SK-N-SH treated with all-trans-retinoic acid at 6 μM for 48 hours (cell line): ENCODE results near the gene EMD.

Experiments used
- ATAC-seq: fragments of 200-7000 bp; cut with Tn5 transposase; 3 replicates; pipeline ENCODE4 v1.9.1; 2020; ENCODE audit warnings: mild to moderate bottlenecking, moderate library complexity
- ARNTL ChIP-seq: fragments of 450-650 bp; formaldehyde crosslinking; IDR thresholded peaks from 2 replicates; pipeline ENCODE4 v1.5.0; 2020; ENCODE audit warnings: low read depth, mild to moderate bottlenecking, moderate library complexity, borderline replicate concordance
- BACH2 ChIP-seq: fragments of 250-450 bp; sonication (Bioruptor Pico); IDR thresholded peaks from 2 replicates; pipeline ENCODE4 v1.9.0; 2021; ENCODE audit warnings: mild to moderate bottlenecking, borderline replicate concordance
- CSDC2 ChIP-seq: fragments of 250-450 bp; sonication (Bioruptor Pico); IDR thresholded peaks from 2 replicates; pipeline ENCODE4 v1.5.0; 2020; ENCODE audit warnings: mild to moderate bottlenecking, moderate library complexity
- ESRRG ChIP-seq: fragments of 250-450 bp; sonication (Bioruptor Pico); IDR thresholded peaks from 2 replicates; pipeline ENCODE4 v1.6.1; 2021; ENCODE audit warnings: mild to moderate bottlenecking
- GLIS3 ChIP-seq: fragments of 250-450 bp; sonication (Bioruptor Pico); IDR thresholded peaks from 2 replicates; pipeline ENCODE4 v1.5.0; 2020; ENCODE audit warnings: mild to moderate bottlenecking, moderate library complexity
- ISL1 ChIP-seq: fragments of 250-450 bp; sonication (Bioruptor Pico); IDR thresholded peaks from 2 replicates; pipeline ENCODE4 v2.1.2; 2022; ENCODE audit warnings: mild to moderate bottlenecking, moderate library complexity
- OSR1 ChIP-seq: fragments of 250-450 bp; sonication (Bioruptor Pico); IDR thresholded peaks from 2 replicates; pipeline ENCODE4 v1.8.0; 2022; ENCODE audit warnings: moderate library complexity, mild to moderate bottlenecking, inconsistent platforms
- PPARA ChIP-seq: fragments of 250-450 bp; sonication (Bioruptor Pico); IDR thresholded peaks from 2 replicates; pipeline ENCODE4 v1.5.0; 2020; ENCODE audit warnings: mild to moderate bottlenecking, borderline replicate concordance
- RARB ChIP-seq: fragments of 250-450 bp; sonication (Bioruptor Pico); IDR thresholded peaks from 2 replicates; pipeline ENCODE4 v1.8.0; 2021; ENCODE audit warnings: mild to moderate bottlenecking, moderate library complexity
- SNAI2 ChIP-seq: fragments of 250-450 bp; sonication (Bioruptor Pico); IDR thresholded peaks from 2 replicates; pipeline ENCODE4 v1.5.0; 2020; ENCODE audit warnings: mild to moderate bottlenecking, moderate library complexity
- TCF4 ChIP-seq: fragments of 250-450 bp; sonication (Bioruptor Pico); IDR thresholded peaks from 2 replicates; pipeline ENCODE4 v1.8.0; 2021; ENCODE audit warnings: mild to moderate bottlenecking, moderate library complexity, borderline replicate concordance
- TOX ChIP-seq: fragments of 250-450 bp; sonication (Bioruptor Pico); IDR thresholded peaks from 2 replicates; pipeline ENCODE4 v1.8.0; 2021; ENCODE audit warnings: mild to moderate bottlenecking, moderate library complexity, borderline replicate concordance
- ZFP3 ChIP-seq: fragments of 250-450 bp; sonication (Bioruptor Pico); IDR thresholded peaks from 2 replicates; pipeline ENCODE4 v1.5.0; 2020; ENCODE audit warnings: mild to moderate bottlenecking, moderate library complexity
- ZFP30 ChIP-seq: fragments of 450-650 bp; formaldehyde crosslinking; IDR thresholded peaks from 2 replicates; pipeline ENCODE4 v1.5.0; 2022; ENCODE audit warnings: mild to moderate bottlenecking, moderate library complexity
- ZNF70 ChIP-seq: fragments of 450-650 bp; formaldehyde crosslinking; IDR thresholded peaks from 2 replicates; pipeline ENCODE4 v1.5.0; 2020; ENCODE audit warnings: mild to moderate bottlenecking, moderate library complexity
- ZNF8 ChIP-seq: fragments of 450-650 bp; formaldehyde crosslinking; IDR thresholded peaks from 2 replicates; pipeline ENCODE4 v1.5.0; 2020; ENCODE audit warnings: mild to moderate bottlenecking, moderate library complexity
- TF ChIP-seq, protein P1 (sequence below): fragments of 250-450 bp; sonication (Bioruptor Pico); IDR thresholded peaks from 2 replicates; pipeline ENCODE4 v1.8.0; 2021; ENCODE audit warnings: low read depth, mild to moderate bottlenecking, moderate library complexity, borderline replicate concordance
- TF ChIP-seq, protein P2 (sequence below): fragments of 250-450 bp; sonication (Bioruptor Pico); IDR thresholded peaks from 2 replicates; pipeline ENCODE4 v1.5.1; 2020; ENCODE audit warnings: low read depth, mild to moderate bottlenecking, moderate library complexity
- TF ChIP-seq, protein P3 (sequence below): fragments of 250-450 bp; sonication (Bioruptor Pico); IDR thresholded peaks from 2 replicates; pipeline ENCODE4 v1.5.1; 2021; ENCODE audit warnings: mild to moderate bottlenecking, moderate library complexity
- TF ChIP-seq, protein P4 (sequence below): fragments of 250-450 bp; sonication (Bioruptor Pico); IDR thresholded peaks from 2 replicates; pipeline ENCODE4 v1.8.0; 2020; ENCODE audit warnings: mild to moderate bottlenecking, moderate library complexity, borderline replicate concordance
- TF ChIP-seq, protein P5 (sequence below): fragments of 250-450 bp; sonication (Bioruptor Pico); IDR thresholded peaks from 2 replicates; pipeline ENCODE4 v1.5.0; 2020; ENCODE audit warnings: mild to moderate bottlenecking, moderate library complexity

The EMD gene

DNA sequence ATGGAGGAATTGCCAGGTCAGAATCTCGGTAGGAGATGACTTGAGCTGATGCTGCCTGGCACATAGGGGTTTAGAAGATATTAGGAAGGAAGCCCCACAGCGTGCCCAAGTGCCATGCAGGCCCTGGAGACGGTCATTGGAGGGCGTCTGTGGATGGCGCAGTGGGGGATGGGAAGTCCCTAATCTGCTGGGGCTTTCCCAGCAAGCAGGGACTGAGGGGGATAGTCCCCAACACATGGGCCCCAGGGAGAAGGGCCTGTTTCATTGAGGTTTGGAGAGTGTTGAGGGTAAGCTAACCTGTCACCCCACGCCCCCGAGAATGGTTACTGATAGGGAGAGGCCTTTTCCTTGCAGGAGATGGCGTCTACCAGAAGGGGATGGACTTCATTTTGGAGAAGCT lies 40.1 kb downstream of the EMD start (continued):
- TF ChIP-seq, protein P1, sequence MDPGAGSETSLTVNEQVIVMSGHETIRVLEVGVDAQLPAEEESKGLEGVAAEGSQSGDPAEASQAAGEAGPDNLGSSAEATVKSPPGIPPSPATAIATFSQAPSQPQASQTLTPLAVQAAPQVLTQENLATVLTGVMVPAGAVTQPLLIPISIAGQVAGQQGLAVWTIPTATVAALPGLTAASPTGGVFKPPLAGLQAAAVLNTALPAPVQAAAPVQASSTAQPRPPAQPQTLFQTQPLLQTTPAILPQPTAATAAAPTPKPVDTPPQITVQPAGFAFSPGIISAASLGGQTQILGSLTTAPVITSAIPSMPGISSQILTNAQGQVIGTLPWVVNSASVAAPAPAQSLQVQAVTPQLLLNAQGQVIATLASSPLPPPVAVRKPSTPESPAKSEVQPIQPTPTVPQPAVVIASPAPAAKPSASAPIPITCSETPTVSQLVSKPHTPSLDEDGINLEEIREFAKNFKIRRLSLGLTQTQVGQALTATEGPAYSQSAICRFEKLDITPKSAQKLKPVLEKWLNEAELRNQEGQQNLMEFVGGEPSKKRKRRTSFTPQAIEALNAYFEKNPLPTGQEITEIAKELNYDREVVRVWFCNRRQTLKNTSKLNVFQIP (CRISPR knock-in tag), result no peak

DNA sequence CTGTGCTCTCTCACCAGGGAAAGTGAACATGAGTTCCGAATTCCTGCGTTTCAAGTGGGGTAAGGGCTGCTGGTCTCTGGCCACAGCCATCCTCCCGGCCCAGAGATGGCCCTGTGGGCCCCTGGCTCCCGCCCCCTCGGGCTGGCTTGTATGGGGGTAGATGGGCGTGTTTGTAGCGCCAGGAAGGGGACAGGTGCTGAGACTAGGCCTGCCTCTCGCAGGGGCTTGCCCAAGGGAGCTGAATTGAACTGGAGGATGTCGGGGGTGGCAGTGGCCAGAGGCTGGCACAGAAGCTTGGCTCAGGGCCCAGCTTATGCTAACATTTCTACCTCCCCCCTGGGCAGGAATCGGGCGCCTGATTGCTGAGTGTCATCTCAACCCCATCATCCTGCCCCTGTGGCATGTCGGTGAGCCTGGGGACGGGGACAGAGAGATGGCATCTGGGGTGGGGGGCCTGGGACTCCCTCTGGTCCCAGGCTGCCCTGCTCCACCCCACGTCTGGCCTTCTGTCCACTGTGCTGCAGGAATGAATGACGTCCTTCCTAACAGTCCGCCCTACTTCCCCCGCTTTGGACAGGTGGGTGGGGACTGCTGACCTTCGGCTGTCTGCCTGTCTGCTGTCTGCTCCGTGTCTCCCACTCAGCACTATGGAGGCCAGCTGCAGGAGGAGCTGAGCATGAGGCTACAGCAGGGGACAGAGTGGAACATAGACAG lies 40.8 kb downstream of the EMD start:
- no peak for TF ChIP-seq OSR1 (CRISPR knock-in tag)
- no peak for TF ChIP-seq CSDC2 (CRISPR knock-in tag)
- no peak for TF ChIP-seq GLIS3
- no peak for TF ChIP-seq ESRRG (CRISPR knock-in tag)
- TF ChIP-seq ZNF70 (CRISPR knock-in tag), result no peak
- TF ChIP-seq ZNF8 (CRISPR knock-in tag), result no peak
- TF ChIP-seq, protein P2, sequence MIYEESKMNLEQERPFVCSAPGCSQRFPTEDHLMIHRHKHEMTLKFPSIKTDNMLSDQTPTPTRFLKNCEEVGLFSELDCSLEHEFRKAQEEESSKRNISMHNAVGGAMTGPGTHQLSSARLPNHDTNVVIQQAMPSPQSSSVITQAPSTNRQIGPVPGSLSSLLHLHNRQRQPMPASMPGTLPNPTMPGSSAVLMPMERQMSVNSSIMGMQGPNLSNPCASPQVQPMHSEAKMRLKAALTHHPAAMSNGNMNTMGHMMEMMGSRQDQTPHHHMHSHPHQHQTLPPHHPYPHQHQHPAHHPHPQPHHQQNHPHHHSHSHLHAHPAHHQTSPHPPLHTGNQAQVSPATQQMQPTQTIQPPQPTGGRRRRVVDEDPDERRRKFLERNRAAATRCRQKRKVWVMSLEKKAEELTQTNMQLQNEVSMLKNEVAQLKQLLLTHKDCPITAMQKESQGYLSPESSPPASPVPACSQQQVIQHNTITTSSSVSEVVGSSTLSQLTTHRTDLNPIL (CRISPR knock-in tag), result no peak
- TF ChIP-seq TOX, result no peak
- TF ChIP-seq RARB (CRISPR knock-in tag), result no peak
- TF ChIP-seq, protein P1 (CRISPR knock-in tag), result no peak
- TF ChIP-seq, protein P3, sequence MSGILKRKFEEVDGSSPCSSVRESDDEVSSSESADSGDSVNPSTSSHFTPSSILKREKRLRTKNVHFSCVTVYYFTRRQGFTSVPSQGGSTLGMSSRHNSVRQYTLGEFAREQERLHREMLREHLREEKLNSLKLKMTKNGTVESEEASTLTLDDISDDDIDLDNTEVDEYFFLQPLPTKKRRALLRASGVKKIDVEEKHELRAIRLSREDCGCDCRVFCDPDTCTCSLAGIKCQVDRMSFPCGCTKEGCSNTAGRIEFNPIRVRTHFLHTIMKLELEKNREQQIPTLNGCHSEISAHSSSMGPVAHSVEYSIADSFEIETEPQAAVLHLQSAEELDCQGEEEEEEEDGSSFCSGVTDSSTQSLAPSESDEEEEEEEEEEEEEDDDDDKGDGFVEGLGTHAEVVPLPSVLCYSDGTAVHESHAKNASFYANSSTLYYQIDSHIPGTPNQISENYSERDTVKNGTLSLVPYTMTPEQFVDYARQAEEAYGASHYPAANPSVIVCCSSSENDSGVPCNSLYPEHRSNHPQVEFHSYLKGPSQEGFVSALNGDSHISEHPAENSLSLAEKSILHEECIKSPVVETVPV (CRISPR knock-in tag), result no peak
- TF ChIP-seq, protein P4, sequence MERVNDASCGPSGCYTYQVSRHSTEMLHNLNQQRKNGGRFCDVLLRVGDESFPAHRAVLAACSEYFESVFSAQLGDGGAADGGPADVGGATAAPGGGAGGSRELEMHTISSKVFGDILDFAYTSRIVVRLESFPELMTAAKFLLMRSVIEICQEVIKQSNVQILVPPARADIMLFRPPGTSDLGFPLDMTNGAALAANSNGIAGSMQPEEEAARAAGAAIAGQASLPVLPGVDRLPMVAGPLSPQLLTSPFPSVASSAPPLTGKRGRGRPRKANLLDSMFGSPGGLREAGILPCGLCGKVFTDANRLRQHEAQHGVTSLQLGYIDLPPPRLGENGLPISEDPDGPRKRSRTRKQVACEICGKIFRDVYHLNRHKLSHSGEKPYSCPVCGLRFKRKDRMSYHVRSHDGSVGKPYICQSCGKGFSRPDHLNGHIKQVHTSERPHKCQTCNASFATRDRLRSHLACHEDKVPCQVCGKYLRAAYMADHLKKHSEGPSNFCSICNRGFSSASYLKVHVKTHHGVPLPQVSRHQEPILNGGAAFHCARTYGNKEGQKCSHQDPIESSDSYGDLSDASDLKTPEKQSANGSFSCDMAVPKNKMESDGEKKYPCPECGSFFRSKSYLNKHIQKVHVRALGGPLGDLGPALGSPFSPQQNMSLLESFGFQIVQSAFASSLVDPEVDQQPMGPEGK (CRISPR knock-in tag), result no peak
- TF ChIP-seq SNAI2 (CRISPR knock-in tag), result no peak
- TF ChIP-seq PPARA (CRISPR knock-in tag), result no peak
- no peak for TF ChIP-seq ZFP30 (CRISPR knock-in tag)
- no peak for TF ChIP-seq ARNTL (CRISPR knock-in tag)
- no peak for TF ChIP-seq BACH2 (CRISPR knock-in tag)
- TF ChIP-seq, protein P5, sequence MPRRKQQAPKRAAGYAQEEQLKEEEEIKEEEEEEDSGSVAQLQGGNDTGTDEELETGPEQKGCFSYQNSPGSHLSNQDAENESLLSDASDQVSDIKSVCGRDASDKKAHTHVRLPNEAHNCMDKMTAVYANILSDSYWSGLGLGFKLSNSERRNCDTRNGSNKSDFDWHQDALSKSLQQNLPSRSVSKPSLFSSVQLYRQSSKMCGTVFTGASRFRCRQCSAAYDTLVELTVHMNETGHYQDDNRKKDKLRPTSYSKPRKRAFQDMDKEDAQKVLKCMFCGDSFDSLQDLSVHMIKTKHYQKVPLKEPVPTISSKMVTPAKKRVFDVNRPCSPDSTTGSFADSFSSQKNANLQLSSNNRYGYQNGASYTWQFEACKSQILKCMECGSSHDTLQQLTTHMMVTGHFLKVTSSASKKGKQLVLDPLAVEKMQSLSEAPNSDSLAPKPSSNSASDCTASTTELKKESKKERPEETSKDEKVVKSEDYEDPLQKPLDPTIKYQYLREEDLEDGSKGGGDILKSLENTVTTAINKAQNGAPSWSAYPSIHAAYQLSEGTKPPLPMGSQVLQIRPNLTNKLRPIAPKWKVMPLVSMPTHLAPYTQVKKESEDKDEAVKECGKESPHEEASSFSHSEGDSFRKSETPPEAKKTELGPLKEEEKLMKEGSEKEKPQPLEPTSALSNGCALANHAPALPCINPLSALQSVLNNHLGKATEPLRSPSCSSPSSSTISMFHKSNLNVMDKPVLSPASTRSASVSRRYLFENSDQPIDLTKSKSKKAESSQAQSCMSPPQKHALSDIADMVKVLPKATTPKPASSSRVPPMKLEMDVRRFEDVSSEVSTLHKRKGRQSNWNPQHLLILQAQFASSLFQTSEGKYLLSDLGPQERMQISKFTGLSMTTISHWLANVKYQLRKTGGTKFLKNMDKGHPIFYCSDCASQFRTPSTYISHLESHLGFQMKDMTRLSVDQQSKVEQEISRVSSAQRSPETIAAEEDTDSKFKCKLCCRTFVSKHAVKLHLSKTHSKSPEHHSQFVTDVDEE (CRISPR knock-in tag), result no peak
- peak; percentile 32 for ATAC-seq

DNA sequence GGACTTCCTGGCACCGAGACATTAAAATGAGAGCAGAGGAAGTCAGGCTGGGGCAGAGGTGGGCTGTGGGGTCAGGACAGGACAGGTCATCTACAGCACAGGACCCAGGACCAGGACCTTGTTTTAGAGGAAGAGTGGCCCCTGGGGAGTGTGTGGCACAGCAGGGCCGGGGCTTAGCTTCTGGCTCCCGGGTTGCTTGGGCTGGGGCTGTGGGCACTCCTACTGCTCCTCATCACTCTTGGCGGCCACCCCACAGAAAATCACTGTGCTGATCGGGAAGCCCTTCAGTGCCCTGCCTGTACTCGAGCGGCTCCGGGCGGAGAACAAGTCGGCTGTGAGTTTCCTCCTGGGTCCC lies 41.3 kb downstream of the EMD start:
- peak; percentile 9 for ATAC-seq
- no peak for TF ChIP-seq ZFP3 (CRISPR knock-in tag)
- TF ChIP-seq, protein P1 (CRISPR knock-in tag), result no peak
- TF ChIP-seq ESRRG (CRISPR knock-in tag), result no peak
- no peak for TF ChIP-seq ZNF70 (CRISPR knock-in tag)
- TF ChIP-seq, protein P4 (CRISPR knock-in tag), result no peak
- TF ChIP-seq CSDC2 (CRISPR knock-in tag), result no peak
- no peak for TF ChIP-seq BACH2 (CRISPR knock-in tag)
- TF ChIP-seq TOX, result no peak
- TF ChIP-seq TCF4 (CRISPR knock-in tag), result no peak
- no peak for TF ChIP-seq RARB (CRISPR knock-in tag)
- TF ChIP-seq SNAI2 (CRISPR knock-in tag), result no peak
- no peak for TF ChIP-seq ISL1 (CRISPR knock-in tag)
